T-helper 17 cell (primary cell): ENCODE results near the gene TMEM9B. TPM values are rescaled to one million over a fixed set of nuclear protein-coding genes. Genes with fewer than 3 reads are reported as not detected.
A peak's percentile ranks its signal among the peaks of the same experiment; 100 is the strongest.
"Not testable (repeated sequence)": the region's sequence is repeated elsewhere in the genome, so short reads cannot be mapped to it uniquely, and the experiment has no call there.

Experiments
- ATAC-seq: fragments of 150-1000 bp; cut with Tn5 transposase; 2 replicates; pipeline ENCODE4 v1.10.0; 2021; ENCODE audit warnings: mild to moderate bottlenecking, moderate library complexity
- DNase-seq, 3 donors: peaks; one replicate each; pipeline versions ENCODE4 v3.0.0 to v3.0.0-alpha.2; 2020 to 2021
- H3K9me3 ChIP-seq: one replicate; pipeline ENCODE4 v1.7.0; 2013; ENCODE audit warnings: low read length, mild to moderate bottlenecking; ENCODE audit not compliant: control insufficient read depth, poor library complexity, severe bottlenecking
- H3K27ac Mint-ChIP-seq: one replicate; pipeline ENCODE4 v1.8.0; 2022; ENCODE audit warnings: mild to moderate bottlenecking, moderate library complexity, mixed read lengths
- H3K27me3 Mint-ChIP-seq: one replicate; pipeline ENCODE4 v1.8.0; 2022; ENCODE audit warnings: mixed read lengths
- H3K36me3 Mint-ChIP-seq: one replicate; pipeline ENCODE4 v1.8.0; 2022; ENCODE audit warnings: low read depth, mixed read lengths
- H3K4me1 Mint-ChIP-seq: one replicate; pipeline ENCODE4 v1.8.0; 2022; ENCODE audit warnings: mild to moderate bottlenecking, mixed read lengths
- H3K4me3 Mint-ChIP-seq: one replicate; pipeline ENCODE4 v1.8.0; 2022; ENCODE audit warnings: mild to moderate bottlenecking, moderate library complexity, mixed read lengths
- total RNA-seq, 4 donors: library from RNA in 2 of 4; stranded (reverse) in 2 of 4; gene quantifications; one replicate each; pipeline ENCODE4 v1.2.3 and lab custom pipeline; 2022 to 2026

Gene TMEM9B
- total RNA-seq, 2 donors from 2014 or later = 28.3 to 30.3 TPM

DNA sequence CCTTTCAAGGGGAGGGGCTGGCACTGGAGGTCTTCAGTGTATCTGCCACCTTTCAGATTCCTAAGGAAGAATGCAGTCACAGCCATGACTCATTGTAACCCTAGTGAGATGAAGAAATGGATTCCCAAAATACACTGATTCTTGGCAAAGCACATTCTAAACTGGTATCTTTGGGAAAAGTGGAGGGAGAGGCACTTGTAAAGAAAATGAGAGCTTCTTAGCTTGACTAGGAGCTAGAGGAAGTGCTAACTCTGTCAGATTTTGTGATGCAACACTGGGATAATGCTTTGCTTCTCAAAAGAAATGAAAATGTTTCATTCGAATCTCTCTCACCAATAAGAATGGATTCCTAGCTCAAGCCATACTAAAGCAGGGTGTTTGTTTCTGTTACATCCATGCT, 25.2 kb upstream of the TMEM9B start:
- H3K9me3 ChIP-seq = no peaks in the 10 kb centered on the region
- H3K27me3 Mint-ChIP-seq = peaks cover 33% of the 10 kb centered on the region
- DNase-seq = no peak
- no peak overlapping the region for H3K4me3 Mint-ChIP-seq
- no peaks in the 10 kb centered on the region for H3K4me1 Mint-ChIP-seq
- H3K27ac Mint-ChIP-seq = no peak overlapping the region
- no peak for ATAC-seq
- peaks cover 4% of the 10 kb centered on the region for H3K36me3 Mint-ChIP-seq

DNA sequence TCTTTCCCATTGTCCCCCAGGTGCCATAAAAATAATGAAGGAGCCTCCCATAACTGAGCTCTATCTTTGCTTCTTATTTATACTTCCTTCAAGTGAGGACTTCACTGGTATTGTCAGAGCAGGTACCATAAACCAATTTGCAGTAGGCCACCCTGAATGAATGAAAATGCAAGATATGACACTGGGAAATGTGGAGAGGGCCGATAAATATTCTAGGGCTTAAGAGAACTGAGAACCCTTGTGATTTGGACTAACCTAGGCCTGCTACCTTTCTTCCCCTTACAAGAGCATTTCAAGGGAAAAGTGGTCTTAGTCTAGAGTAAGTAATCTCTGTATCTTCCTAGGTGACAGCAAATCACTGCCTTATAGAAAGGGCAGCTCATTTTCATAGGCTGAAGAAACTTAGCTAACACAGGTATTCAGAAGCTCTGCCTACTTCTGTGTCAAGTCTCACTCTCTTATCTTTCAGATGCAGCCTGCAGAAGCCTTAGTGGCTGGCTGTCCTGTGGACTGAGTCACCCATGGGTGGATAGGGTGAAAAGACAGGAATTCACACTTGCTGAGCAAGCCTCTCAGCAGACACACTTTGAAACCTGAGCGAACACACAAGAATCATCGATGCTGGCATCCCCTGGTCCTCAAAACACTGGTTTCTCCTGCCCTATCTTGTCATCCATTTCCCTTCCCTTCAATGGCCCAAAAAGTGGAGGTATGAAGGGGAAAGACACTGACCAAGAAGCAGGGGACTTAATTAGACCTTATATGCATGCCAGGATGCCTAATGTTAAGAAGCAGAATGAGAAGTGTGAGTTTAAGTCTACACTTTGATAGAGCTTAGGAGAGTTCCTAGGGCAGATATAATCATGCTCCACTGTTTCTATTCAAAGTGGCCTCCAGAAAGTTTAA, 24.3 kb upstream of the TMEM9B start:
- no peaks in the 10 kb centered on the region for H3K9me3 ChIP-seq
- Mint-ChIP-seq H3K36me3 (peaks cover 4% of the 10 kb centered on the region), H3K27me3 (peaks cover 33% of the 10 kb centered on the region), H3K4me1 (no peaks in the 10 kb centered on the region), H3K4me3 (no peak overlapping the region), H3K27ac (no peak overlapping the region)
- DNase-seq = no peak
- no peak for ATAC-seq

DNA sequence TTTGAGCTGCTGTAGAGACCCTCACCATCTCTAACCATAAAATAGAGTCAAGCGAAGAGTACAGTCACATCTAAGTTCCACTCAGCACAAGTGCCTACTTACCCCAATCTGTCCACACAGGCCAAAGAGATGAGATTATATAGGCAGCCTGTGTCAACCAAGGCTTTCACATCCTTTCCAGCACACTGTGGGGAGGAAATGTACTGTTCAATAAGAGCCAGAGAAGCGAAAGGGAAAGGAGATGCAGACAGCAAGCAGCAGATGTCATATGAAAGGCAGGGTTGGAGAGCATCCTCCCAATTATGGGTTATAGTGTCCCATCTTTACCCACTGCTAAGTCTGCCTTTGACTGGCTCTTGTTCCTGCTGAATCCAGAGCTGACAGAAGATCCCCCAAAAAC, 23.2 kb upstream of the TMEM9B start:
- peaks cover 31% of the 10 kb centered on the region for H3K27me3 Mint-ChIP-seq
- no peaks in the 10 kb centered on the region for H3K9me3 ChIP-seq
- ATAC-seq = no peak
- H3K4me1 Mint-ChIP-seq = no peaks in the 10 kb centered on the region
- H3K4me3 Mint-ChIP-seq = no peak overlapping the region
- H3K27ac Mint-ChIP-seq = no peak overlapping the region
- H3K36me3 Mint-ChIP-seq = peaks cover 4% of the 10 kb centered on the region
- DNase-seq = no peak

DNA sequence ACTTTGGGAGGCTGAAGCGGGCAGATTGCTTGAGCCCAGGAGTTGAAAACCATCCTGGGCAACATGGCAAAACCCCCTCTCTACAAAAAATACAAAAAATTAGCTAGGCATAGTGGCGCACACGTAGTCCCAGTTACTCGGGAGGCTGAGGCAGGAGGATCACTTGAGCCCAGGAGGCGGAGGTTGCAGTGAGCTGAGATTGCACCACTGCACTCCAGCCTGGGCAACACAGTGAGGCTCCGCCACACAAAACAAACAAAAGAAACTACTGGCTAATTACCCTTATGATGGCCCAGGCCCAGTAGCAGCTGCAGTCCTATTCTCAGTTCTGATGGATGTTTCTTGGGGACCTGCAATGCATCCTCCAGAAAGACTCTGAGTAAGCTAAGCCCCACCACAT, 22.5 kb upstream of the TMEM9B start:
- not testable (repeated sequence) for H3K4me1 Mint-ChIP-seq, H3K4me3 Mint-ChIP-seq, ATAC-seq, H3K36me3 Mint-ChIP-seq, H3K9me3 ChIP-seq, DNase-seq, H3K27ac Mint-ChIP-seq
- peaks cover 24% of the 10 kb centered on the region for H3K27me3 Mint-ChIP-seq

DNA sequence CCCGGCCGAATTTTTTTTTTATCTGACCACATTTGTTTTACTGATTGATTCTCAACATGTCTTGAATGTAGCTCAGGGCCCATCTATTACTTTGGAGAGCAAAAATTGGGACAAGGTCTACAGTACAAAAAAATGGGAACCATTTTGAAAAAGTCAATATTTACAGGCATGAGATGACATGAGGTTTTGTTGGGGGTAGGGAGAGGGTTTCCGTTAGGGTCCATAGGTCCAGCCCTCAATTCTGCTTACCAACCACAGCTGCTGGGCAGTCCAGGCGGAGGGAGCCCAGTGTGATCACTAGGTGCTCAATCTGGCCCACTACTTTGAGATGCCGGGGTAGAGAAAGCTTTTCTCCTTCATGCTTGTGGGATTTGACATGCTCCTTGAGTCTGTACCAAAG, 21.2 kb upstream of the TMEM9B start:
- H3K36me3 Mint-ChIP-seq = peaks cover 4% of the 10 kb centered on the region
- DNase-seq (no peak), ATAC-seq (no peak)
- no peak overlapping the region for H3K4me3 Mint-ChIP-seq
- peaks cover 19% of the 10 kb centered on the region for H3K27me3 Mint-ChIP-seq
- H3K27ac Mint-ChIP-seq = no peak overlapping the region
- no peaks in the 10 kb centered on the region for H3K9me3 ChIP-seq
- no peaks in the 10 kb centered on the region for H3K4me1 Mint-ChIP-seq

DNA sequence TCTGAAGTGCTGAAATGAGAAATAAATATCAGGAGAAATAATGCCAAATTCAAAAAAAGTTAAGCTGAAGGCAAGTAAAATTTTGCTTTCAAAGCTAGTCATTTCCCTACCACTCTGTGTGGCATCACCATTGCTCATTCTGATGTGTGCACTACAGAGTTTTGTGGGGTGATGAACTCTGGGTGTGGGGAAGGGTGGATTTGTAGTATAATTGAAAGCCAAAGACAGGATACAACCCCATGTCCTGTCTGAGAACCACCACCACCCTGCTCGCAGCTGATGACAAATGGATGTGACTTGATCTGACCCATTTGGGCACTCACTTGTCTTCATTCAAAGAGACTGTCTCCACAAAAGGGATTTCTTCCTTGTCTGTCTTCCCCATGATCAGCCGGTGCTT, 19.3 kb upstream of the TMEM9B start:
- ATAC-seq = no peak
- H3K27me3 Mint-ChIP-seq = peaks cover 6% of the 10 kb centered on the region
- no peak overlapping the region for H3K27ac Mint-ChIP-seq
- no peaks in the 10 kb centered on the region for H3K36me3 Mint-ChIP-seq
- H3K4me3 Mint-ChIP-seq = no peak overlapping the region
- DNase-seq = no peak
- H3K9me3 ChIP-seq = no peaks in the 10 kb centered on the region
- no peaks in the 10 kb centered on the region for H3K4me1 Mint-ChIP-seq

DNA sequence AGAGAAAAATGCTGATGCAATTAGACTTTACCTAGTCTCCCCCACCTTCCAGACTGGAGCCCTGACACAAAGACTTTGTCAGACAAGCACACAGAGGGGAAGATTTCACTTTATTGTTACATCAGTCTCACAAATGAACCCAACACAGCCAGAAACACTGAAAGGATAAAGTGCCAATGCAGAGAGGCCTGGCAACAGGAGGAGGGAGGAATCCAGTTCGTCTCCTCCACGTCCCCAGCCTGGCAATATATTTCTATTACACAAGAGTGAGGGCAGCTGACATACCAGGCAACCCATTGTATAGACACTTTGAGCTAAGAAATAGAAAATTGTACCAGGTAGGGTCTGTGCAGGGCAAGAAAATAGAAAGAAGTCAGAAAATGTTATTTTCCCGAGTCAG, 16.2 kb upstream of the TMEM9B start:
- ATAC-seq = no peak
- H3K4me1 Mint-ChIP-seq = no peaks in the 10 kb centered on the region
- no peak overlapping the region for H3K27ac Mint-ChIP-seq

DNA sequence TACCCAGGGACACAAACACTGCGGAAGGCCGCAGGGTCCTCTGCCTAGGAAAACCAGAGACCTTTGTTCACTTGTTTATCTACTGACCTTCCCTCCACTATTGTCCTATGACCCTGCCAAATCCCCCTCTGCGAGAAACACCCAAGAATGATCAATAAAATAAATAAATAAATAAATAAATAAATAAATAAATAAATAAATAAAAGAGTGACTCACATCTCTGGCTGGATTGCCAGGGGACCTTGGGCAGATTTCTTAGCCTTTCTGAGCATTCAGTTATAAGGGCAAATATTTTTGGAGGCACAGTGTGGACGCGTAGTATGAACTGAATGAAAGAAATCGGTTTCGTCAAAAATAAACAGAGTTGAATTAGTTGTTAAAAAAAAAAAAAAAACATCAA, 15.1 kb upstream of the TMEM9B start:
- ATAC-seq, H3K4me1 Mint-ChIP-seq, DNase-seq, H3K36me3 Mint-ChIP-seq, H3K27me3 Mint-ChIP-seq, H3K9me3 ChIP-seq, H3K27ac Mint-ChIP-seq, H3K4me3 Mint-ChIP-seq: not testable (repeated sequence)

More for the DNA sequence above, 16.2 kb upstream of the TMEM9B start:
- DNase-seq = no peak
- H3K9me3 ChIP-seq = no peaks in the 10 kb centered on the region
- Mint-ChIP-seq H3K4me3 (no peak overlapping the region), H3K36me3 (no peaks in the 10 kb centered on the region), H3K27me3 (no peaks in the 10 kb centered on the region)

DNA sequence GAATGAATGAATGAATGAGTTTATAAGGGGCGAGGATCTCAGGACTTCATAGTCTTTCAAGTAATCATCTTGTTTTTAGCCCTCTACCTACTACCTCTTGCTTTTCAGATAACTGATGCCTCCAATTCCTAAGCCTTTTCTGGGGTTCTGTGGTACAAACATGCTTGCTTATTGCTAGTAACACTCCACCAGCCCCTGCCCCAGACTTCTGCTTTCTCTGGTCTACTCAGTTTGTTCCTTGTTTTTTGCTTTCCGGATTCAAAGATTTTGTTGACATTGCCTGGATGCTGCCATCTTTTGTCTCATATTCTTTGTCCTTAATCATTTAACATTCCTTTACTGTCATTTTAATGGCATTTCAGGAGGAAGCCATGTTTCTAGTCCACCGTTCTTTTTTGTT, 8.9 kb upstream of the TMEM9B start:
- Mint-ChIP-seq H3K27ac (no peak overlapping the region), H3K4me1 (no peaks in the 10 kb centered on the region), H3K36me3 (peaks cover 4% of the 10 kb centered on the region), H3K4me3 (no peak overlapping the region), H3K27me3 (no peaks in the 10 kb centered on the region)
- DNase-seq (no peak), ATAC-seq (no peak)
- no peaks in the 10 kb centered on the region for H3K9me3 ChIP-seq

DNA sequence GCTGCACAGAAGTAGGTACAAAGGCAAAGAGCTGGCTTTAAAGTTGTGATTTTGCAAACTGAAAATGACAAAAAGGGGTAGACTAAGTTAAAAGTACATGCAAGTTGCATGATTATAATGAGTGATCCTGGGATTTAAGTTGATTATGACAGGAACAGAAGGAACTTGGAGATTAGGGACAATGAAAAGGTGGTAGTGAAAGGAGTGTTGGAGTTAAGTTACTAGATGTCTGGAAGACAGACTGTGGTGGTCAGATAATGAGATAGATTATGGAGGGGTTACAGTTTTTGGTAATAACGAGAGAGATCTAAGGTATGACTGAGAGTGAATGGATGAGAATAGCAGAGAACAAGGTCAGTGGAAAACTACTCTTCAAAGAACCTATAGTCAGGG, 7.7 kb upstream of the TMEM9B start:
- no peaks in the 10 kb centered on the region for H3K9me3 ChIP-seq
- H3K27me3 Mint-ChIP-seq = no peaks in the 10 kb centered on the region
- DNase-seq = no peak
- H3K27ac Mint-ChIP-seq = no peak overlapping the region
- no peaks in the 10 kb centered on the region for H3K4me1 Mint-ChIP-seq
- no peak for ATAC-seq
- peaks cover 4% of the 10 kb centered on the region for H3K36me3 Mint-ChIP-seq
- no peak overlapping the region for H3K4me3 Mint-ChIP-seq

DNA sequence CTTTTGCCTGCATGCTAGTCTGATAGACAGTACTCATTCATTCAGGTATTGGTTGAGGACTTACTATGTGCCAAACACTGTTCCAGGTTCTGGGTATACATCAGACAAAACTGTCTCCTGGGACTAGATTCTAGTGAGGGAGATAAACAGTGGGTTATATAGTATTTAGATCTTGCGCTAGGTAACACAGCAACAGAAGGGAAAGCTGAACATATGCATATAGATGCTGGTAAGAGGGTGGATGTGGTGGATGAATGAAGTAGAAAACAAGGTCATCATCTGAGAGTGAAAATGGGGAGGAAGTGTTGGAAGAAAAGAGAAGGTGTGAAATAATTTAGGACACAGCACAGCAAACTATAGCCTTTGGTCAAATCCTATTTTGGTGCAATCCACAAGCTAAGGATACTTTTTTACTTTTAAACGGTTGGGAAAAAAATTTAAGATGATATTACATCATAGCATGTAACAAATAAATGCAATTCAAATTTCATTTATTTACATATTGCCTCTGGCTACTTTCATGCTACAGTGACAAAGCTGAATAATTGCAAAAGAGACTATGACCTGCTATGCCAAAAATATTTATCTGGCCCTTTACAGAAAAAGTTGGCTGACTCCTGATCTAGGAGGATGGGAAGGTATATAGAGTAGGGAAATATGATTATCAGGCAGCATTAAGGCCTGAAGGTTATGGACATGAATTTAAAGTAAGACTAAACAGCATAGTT, 7.1 kb upstream of the TMEM9B start:
- H3K27ac Mint-ChIP-seq = no peak overlapping the region
- H3K27me3 Mint-ChIP-seq = no peaks in the 10 kb centered on the region
- H3K4me1 Mint-ChIP-seq = no peaks in the 10 kb centered on the region

DNA sequence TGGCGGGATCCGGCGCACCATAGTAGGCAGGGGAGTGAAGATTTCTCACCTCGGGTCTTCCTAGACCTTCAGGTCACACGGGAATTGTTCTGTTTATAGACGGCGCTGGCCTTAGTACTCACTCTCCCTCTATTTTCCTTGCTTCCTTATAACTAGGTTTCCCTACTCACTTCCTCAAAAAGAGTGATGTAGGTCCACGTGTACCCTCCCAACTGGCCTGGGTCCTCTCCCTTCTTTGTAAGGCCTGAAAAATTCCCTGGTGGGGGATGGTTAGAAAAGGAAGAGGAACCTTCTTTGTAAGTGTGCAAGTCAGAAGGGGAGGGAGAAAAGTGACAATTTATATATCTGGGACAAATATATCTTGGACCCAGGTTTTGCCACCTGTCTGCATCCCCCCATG, 2.9 kb upstream of the TMEM9B start:
- Mint-ChIP-seq H3K27ac (no peak overlapping the region), H3K4me3 (no peak overlapping the region)

More for the DNA sequence above, 7.1 kb upstream of the TMEM9B start:
- Mint-ChIP-seq H3K4me3 (no peak overlapping the region), H3K36me3 (peaks cover 4% of the 10 kb centered on the region)
- ATAC-seq = no peak
- no peak for DNase-seq
- H3K9me3 ChIP-seq = no peaks in the 10 kb centered on the region

DNA sequence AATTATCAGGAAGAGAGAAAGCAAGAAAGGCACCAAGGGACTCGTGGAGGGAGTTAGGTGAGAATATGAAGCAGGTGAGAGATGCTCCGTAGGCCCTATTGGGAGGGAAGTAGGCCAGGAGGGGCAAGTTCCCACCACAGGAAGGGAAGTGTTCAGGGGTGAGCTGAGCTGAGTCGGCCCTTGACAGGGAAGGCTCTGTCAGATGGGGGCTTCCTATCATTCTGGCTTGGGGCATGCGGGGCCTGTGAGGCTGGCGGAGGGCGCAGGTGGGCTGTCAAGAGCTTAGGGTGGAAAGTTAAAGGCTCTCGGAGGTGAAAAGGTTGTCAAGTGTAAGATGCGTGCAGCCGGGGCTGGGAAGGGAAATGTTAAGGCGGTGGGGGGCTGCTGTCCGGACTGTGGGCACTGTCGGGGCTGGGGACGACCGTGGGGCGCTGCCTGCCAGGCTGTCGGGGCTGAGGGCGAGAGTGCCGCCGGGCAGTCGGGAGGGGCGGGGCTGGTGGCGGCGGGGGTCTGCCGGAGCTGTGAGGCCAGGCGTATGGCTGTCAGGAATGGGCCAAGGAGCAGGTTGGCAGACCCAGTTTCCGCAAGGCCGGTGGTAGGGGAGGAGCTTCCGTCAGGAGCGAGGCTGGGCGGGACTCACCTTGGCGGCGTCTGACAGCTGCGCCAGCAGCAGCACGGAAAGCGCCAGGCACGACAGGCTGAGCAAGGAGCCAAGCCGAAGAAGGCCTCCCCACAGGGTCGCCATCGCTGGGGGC, 496 bp downstream of the TMEM9B start:
- peak; percentile 55 to 62 (median 60) for DNase-seq
- peak; percentile 85 for ATAC-seq
- peak overlapping the region; percentile 99 for H3K4me3 Mint-ChIP-seq
- H3K27me3 Mint-ChIP-seq = no peaks in the 10 kb centered on the region
- peaks cover 7% of the 10 kb centered on the region for H3K36me3 Mint-ChIP-seq
- H3K4me1 Mint-ChIP-seq = peaks cover 27% of the 10 kb centered on the region
- no peaks in the 10 kb centered on the region for H3K9me3 ChIP-seq
- peak overlapping the region; percentile 100 for H3K27ac Mint-ChIP-seq

More for the DNA sequence above, 2.9 kb upstream of the TMEM9B start:
- peaks cover 9% of the 10 kb centered on the region for H3K36me3 Mint-ChIP-seq
- H3K9me3 ChIP-seq = no peaks in the 10 kb centered on the region
- H3K4me1 Mint-ChIP-seq = peaks cover 20% of the 10 kb centered on the region
- no peaks in the 10 kb centered on the region for H3K27me3 Mint-ChIP-seq
- DNase-seq (no peak), ATAC-seq (no peak)
